ENCODE data around the gene LSAMP.

Gene LSAMP

GRCh38 chr3:115803661-115804060 lies 641.6 kb downstream of the LSAMP start (continued):
- TF ChIP-seq KLF1 (tag by site-specific recombination; IDR thresholded peaks at IDR 0.05), result no peak

GRCh38 chr3:115800489-115801075 lies 644.7 kb downstream of the LSAMP start:
- Histone ChIP-seq H3K9me3 (ENCODE audit: control insufficient read depth, insufficient read depth, low read depth, low read length) (no peaks in the 10 kb centered on the region), H3K4me1 (ENCODE audit: control insufficient read depth, insufficient read depth, low read length) (no peaks in the 10 kb centered on the region), H3K27ac (ENCODE audit: extremely low read depth, low read depth, low read length) (no peak overlapping the region), H3K36me3 (ENCODE audit: control insufficient read depth in 2 of 2, insufficient read depth in 1 of 2, low read length in 2 of 2) (no peaks in the 10 kb centered on the region), H3K4me3 (ENCODE audit: low read depth, low read length) (no peak overlapping the region)
- TF ChIP-seq ZNF184 (tag by site-specific recombination; IDR thresholded peaks at IDR 0.05) (0 out of 2 replicates have a peak, but pooled peaks have one; percentile 52), ZNF654 (tag by site-specific recombination; IDR thresholded peaks at IDR 0.05; ENCODE audit: low read depth) (0 out of 2 replicates have a peak, but pooled peaks have one; percentile 4), ZNF202 (tag by site-specific recombination; IDR thresholded peaks at IDR 0.05; ENCODE audit: borderline replicate concordance) (no peak), ZNF518A (tag by site-specific recombination; conservative IDR thresholded peaks at IDR 0.05; ENCODE audit: low read depth) (no peak), GLIS1 (tag by site-specific recombination; IDR thresholded peaks at IDR 0.05) (0 out of 2 replicates have a peak, but pooled peaks have one; percentile 15), PRDM10 (tag by site-specific recombination; IDR thresholded peaks at IDR 0.05) (0 out of 2 replicates have a peak, but pooled peaks have one; percentile 34), ZNF24 (tag by site-specific recombination; IDR thresholded peaks at IDR 0.05) (0 out of 2 replicates have a peak, but pooled peaks have one; percentile 29), ZNF580 (tag by site-specific recombination; IDR thresholded peaks at IDR 0.05) (no peak), ZNF354C (tag by site-specific recombination; IDR thresholded peaks at IDR 0.05; ENCODE audit: borderline replicate concordance, low read depth) (no peak), ZNF629 (tag by site-specific recombination; IDR thresholded peaks at IDR 0.05) (peak; percentile 83), ZBTB1 (tag by site-specific recombination; IDR thresholded peaks at IDR 0.05) (no peak), ZFP69B (tag by site-specific recombination; IDR thresholded peaks at IDR 0.05) (0 out of 2 replicates have a peak, but pooled peaks have one; percentile 43), ZNF843 (tag by site-specific recombination; IDR thresholded peaks at IDR 0.05) (peak; percentile 46; the same call in 1 of the 2 replicates), ZNF366 (tag by site-specific recombination; conservative IDR thresholded peaks at IDR 0.05) (peak; percentile 51), ZNF692 (tag by site-specific recombination; IDR thresholded peaks at IDR 0.05) (0 out of 2 replicates have a peak, but pooled peaks have one; percentile 25), ZNF701 (tag by site-specific recombination; IDR thresholded peaks at IDR 0.05) (no peak), KLF10 (tag by site-specific recombination; IDR thresholded peaks at IDR 0.05) (peak; percentile 60), SP7 (tag by site-specific recombination; IDR thresholded peaks at IDR 0.05) (0 out of 2 replicates have a peak, but pooled peaks have one; percentile 22)
- ChIA-PET POLR2A (no interaction called here), CTCF (interaction anchor here (0.6 to 1.5 kb wide), 2 partner anchors 16 to 20 kb away, joined by 3 read pairs; no protein-coding TSS in a partner anchor)
